Fibroblast of skin of left biceps (primary cell): Measurements from ENCODE around the gene GSAP.
"Not testable (repeated sequence)": the region's sequence is repeated elsewhere in the genome, so short reads cannot be mapped to it uniquely, and the experiment has no call there.

Experiments
- DNase-seq, 2 experiments: peaks; one replicate each; pipeline ENCODE4 v3.0.0-alpha.2; 2013; ENCODE audit warnings: low read depth in 2 of 2

GSAP gene

DNA sequence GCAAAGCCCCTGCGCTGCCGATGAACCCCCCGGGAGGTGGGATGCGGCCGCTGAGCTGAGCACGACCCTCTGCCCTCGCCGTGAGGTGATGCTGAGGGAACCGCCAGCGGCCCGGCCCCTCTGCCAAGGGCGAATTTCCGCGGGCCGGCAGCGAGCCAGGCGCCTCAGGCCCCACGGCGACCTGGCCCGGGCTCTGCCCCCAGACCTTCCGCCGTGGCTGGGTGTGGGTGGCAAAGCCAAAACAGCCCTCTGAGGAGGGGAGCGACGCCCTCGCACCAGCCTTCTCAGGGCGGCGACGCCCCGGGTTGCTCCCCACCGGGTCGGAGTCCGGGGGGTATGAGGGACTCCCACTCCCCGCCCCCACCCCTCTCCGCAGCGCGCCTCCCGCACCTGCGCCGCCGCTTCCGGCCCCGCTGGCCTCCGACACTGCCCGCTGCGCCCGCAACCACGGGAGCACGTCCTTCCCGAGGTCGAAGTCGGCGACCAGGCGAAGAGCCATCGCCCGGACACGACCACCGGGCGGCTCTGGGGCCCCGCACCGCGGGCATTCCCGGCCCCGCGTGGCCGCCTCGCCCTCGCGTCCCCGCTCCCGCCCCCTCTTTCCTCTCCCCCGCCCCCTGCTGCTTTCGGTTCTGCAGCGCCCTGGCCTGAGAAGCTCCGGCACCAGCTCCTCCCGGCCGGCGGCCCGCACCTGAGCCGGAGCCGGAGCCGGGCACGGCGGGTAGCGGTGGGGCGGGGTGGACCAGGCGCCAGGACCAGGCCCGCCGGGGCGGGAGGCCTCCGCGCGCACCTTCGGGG, at the start of gene GSAP:
Gene GSAP (minus strand): TSS at position 527 of the 798 bp plus-strand sequence. CDS start 28 bp downstream, at position 499.
- DNase-seq, result no peak

- no peak for DNase-seq
Measured at GRCh38 chr7:77465256-77465655, 49.1 kb upstream of the GSAP start.

- DNase-seq, result no peak
Measured at GRCh38 chr7:77464589-77464988, 48.4 kb upstream of the GSAP start.

DNA sequence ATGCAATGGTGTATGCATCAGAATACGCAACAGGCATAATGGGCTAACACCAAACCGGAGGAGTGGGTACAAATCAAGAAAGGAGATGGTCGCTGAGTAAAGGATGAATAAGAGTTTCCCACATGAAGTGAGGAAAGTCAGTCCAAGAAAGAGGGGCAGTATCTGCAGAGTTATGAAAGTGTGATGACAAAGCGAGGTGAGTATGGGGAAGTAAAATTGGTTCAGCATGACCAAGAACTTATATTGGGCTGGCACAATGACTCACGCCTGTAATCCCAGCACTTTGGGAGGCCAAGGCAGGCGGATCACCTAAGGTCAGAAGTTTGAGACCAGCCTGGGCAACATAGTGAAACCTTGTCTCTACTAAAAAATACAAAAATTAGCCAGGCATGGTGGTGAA, 47.5 kb upstream of the GSAP start:
- DNase-seq, result not testable (repeated sequence)

DNA sequence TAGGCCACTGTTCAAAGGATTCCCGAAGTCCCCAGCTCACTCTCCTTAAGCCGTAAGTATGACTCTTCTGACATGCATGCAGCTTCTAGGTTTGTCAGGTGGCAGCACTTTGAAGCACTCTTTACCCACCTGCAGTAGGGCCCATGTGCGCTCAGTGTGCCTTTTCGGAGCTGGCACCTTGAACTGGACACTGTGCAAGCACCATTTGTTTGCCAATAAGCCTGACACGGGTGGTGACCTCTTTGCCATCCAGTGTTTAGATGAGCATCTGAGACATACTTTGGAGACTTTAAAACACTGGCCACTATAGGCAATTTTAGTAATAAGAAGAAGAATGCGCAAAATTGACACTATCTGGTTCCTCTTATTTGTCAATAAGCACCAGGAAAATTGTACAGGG, 45.7 kb upstream of the GSAP start:
- no peak for DNase-seq

- no peak for DNase-seq
Measured at GRCh38 chr7:77461246-77461645, 45.1 kb upstream of the GSAP start.

GRCh38 chr7:77460057-77460486, 43.9 kb upstream of the GSAP start:
- no peak for DNase-seq

GRCh38 chr7:77459311-77459726, 43.2 kb upstream of the GSAP start:
- no peak for DNase-seq

GRCh38 chr7:77458786-77459185, 42.6 kb upstream of the GSAP start:
- DNase-seq, result no peak

DNA sequence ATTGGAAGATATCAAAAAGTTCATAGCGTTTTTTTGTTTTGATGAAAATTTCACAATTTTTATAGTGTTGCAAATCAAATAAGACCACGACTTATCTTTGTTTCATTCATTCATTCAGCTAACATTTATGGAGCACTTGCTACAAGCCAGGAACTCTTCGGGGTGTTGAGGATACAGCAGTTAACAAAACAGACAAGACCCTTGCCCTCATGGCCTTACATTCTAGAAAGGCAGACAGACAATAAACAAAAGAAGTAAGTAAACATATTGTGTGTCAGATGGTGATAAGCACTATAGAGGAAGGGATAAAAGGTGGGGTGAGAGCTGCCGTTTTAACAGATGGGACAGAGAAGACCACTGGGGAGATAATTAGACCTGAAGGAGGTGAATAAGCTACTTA, 41.6 kb upstream of the GSAP start:
- DNase-seq, result no peak

DNA sequence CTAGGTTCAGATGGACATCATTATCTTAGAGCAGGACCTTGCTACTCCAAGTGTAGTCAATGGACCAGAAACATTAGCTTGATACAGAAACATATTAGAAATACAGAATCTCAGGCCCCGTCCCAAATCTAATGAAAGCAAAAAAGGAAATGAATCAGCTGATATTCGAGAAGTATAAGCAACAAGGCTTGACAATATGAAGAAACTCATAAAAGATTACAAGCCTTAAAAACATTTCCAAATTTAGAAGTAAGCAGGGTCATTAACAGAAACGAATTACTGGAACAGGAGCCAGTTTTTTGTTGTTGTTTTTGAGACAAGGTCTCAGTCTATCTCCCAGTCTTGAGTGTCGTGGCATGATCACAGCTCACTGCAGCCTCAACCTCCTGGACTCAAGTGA, 40.5 kb upstream of the GSAP start:
- DNase-seq, result no peak

DNA sequence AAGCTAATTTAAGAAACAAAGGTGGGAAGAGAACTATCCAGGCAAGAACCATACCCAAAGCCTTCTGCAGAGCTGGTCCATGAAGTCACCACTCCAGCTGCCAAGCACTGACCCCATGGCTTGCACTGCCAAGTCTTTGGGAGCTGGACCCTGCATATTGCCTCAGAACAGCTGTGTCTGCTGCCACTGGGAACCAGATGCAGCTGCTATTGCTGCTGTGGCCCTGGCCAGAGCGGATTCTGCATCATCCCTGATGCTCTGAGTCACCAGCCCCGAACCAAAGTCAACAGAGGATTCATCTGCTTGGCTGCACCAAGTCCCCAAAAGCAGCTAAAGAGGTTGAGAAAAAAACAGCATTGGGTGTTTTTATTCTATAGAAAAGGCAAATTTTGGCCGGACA, 39.2 kb upstream of the GSAP start:
- DNase-seq, result peak; percentile 28 to 29

DNA sequence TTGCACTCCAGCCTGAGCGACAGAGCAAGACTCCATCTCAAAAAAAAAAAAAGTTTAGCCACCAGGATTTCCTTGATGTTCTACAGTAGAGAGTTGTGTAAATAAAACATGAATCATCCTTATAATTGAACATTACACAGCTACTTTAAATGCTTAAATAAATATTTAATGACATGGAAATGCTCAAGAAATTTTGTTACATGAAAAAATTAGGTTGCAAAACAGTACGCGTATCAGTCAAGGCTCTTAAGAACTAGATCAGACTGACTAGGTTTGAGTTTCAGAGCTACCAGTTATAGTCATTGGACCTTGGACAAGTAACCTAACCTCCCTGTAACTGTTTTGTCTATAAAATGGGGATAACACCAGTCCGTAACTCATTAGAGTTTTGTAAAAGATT, 38.7 kb upstream of the GSAP start:
- DNase-seq, result no peak

- no peak for DNase-seq
Measured at GRCh38 chr7:77453531-77453930, 37.4 kb upstream of the GSAP start.

- not testable (repeated sequence) for DNase-seq
Measured at GRCh38 chr7:77451950-77452349, 35.8 kb upstream of the GSAP start.

DNA sequence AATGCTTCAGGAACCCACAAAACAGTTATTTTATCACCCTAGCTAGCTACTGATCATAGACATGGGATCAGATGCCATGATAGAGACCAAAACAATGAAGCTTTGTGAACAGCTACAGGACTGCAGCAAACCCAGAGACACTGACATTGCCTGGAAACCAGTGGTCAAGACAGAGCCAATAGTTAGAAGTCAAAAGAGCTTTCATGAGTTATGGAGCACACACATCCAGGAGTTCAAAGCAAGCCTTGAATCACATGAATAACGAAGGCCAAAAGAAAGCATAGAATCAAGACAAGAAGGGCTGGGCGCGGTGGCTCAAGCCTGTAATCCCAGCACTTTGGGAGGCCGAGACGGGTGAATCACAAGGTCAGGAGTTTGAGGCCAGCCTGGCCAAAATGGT, 34.5 kb upstream of the GSAP start:
- DNase-seq, result no peak

DNA sequence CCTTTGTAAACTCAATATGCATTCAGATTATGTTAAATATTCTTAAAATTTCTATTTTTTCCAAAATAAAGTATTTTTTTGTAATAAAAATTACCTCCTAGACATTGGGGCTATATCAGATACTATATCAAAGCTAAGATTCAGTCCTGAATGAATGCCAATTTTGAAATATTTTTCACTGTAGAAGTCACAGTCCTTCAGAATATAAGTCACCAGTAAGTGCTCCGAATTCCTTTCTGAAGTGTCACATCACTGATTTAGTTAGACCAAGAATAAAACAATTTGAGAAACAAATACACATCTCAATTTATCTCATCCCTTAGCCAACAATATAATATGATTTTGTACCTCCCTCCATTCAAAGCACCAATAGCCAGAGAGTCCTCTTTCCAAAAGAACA, 33.9 kb upstream of the GSAP start:
- no peak for DNase-seq

DNA sequence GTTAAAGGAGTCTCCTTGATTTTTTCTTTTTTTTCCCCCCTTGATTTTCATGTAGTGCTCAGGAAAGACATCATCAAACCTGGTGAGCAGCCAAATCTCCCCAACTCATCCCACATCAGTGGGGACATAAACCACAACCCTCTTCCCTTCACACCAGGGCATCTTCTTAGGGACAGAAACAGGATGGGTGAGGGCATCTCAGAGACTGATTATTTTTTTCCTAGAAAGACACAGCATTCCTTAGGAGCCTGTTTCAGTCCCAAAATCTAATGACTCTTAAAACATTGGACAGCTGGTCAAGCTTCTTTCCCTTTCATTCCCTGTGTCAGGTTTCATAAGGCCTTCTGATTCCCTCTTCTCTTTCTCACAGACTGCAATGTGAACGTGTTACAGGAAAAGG, 31.5 kb upstream of the GSAP start:
- no peak for DNase-seq

DNA sequence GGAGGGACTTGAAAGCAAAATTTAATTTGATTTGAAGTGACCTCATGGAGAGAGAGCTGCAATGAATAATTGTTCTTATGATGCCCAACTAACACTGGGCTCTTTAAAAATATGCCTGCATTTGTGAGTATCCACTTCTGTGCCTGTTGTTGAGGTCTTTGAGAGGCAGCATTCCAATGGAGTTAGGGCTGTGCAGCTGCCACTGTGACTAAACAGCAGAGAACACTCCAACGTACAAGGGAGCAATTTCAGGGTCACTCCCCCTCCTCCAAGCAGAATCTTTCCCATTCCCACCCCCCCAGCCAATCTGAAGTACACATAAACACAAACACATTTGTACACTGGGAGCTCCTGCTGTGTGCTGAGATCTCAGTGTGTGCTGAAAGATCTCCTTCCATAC, 28.0 kb upstream of the GSAP start:
- DNase-seq, result no peak

DNA sequence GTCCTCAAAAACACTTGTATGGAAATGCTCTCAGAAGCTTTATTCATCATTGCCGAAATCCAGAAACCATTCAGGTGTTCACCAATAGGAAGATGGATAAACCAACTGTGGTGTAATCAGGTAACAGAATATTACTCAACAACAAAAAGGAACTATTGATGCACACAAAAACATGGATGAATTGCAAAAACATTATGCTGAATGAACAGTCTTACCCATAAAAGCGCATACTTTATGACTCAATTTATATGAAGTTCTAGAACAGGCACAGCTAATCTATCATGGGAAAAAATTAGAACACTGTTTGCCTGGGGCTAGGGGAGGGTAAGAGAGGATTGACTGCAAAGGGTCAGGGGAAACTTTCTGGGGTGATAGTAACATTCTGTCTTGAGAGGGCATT, 26.9 kb upstream of the GSAP start:
- DNase-seq, result no peak

GRCh38 chr7:77442636-77443035, 26.5 kb upstream of the GSAP start:
- no peak for DNase-seq

DNA sequence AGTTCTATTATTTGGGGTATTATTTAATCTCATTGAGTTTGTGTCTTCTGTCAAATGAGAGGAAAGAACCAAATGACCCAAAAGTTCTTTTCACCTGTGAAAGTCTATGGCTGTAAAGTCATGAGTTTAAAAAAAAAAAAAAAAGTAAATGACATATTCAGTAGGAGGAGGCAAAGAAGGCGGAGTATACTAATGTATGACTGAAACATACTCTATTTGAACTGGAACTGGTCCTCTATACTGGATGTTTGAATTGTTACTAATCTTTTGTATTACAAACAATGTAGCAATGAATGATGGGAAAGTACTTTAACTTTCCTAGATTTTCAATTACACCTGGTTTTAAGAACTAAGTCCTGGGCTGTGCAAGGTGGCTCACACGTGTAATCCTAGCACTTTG, 24.9 kb upstream of the GSAP start:
- no peak for DNase-seq

GRCh38 chr7:77439572-77439971, 23.4 kb upstream of the GSAP start:
- DNase-seq, result no peak

DNA sequence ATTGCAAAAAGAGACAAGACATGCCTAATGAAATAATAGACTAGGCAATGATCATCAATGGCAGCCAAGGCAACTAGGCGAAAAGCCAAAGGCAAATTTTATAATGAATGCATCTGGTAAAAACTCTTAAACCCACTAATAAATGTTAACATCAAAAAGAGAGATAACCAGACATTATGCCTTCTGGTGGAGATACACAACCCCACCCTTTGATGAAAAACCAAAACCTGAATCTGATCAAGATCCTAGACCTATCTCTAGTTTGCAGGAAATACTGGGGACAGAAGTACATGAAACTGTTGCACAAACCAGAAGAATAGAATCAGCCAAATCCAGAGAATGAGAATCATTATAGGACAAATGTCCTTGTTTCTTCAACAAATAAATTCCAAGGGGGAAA, 22.0 kb upstream of the GSAP start:
- no peak for DNase-seq
